ENCODE results near the gene ACTRT2.

DNA sequence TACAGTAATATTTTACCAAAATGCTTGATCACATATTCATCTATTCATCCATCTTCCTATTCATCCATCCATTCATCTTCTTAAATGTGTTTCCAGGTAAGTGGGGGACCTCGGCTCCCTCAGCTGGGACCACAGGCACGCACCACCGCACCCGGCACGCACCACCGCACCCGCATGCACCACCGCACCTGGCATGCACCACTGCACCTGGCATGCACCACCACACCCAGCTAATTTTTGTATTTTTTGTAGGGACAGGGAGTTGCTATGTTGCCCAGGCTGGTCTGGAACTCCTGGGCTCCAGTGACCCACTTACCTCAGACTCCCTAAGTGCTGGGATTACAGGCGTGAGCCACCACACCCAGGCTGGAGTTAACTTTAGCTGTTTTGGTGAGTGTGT is 21.2 kb downstream of the ACTRT2 start:
- no peak for TF ChIP-seq EZH2 (IDR thresholded peaks at IDR 0.05; ENCODE audit: borderline replicate concordance, low read depth, low read length, poor library complexity, severe bottlenecking)
- TF ChIP-seq, protein P1, sequence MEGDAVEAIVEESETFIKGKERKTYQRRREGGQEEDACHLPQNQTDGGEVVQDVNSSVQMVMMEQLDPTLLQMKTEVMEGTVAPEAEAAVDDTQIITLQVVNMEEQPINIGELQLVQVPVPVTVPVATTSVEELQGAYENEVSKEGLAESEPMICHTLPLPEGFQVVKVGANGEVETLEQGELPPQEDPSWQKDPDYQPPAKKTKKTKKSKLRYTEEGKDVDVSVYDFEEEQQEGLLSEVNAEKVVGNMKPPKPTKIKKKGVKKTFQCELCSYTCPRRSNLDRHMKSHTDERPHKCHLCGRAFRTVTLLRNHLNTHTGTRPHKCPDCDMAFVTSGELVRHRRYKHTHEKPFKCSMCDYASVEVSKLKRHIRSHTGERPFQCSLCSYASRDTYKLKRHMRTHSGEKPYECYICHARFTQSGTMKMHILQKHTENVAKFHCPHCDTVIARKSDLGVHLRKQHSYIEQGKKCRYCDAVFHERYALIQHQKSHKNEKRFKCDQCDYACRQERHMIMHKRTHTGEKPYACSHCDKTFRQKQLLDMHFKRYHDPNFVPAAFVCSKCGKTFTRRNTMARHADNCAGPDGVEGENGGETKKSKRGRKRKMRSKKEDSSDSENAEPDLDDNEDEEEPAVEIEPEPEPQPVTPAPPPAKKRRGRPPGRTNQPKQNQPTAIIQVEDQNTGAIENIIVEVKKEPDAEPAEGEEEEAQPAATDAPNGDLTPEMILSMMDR (conservative IDR thresholded peaks at IDR 0.05; ENCODE audit: low read depth, low read length), result no peak
